Activated CD4-positive, alpha-beta memory T cell treated with anti-CD3 and anti-CD28 coated beads, Interleukin-2, amount 10 ng/mL, durations not matched to agents 7 days and 5 days (primary cell): Measurements from ENCODE around the gene SYCP2. TPM values are rescaled to one million over a fixed set of nuclear protein-coding genes. Genes with fewer than 3 reads are reported as not detected.
"Not testable (repeated sequence)": the region's sequence is repeated elsewhere in the genome, so short reads cannot be mapped to it uniquely, and the experiment has no call there.

ENCODE experiments used
- CTCF ChIA-PET: fragments of 350-600 bp; sonication (Branson Sonifier 250); formaldehyde crosslinking; loops from one replicate; lab custom pipeline; 2021; ENCODE audit warnings: antibody characterized with exemption, inconsistent platforms; lab: Charles Lee
- POLR2A ChIA-PET: fragments of 350-600 bp; sonication (Branson Sonifier 250); formaldehyde crosslinking; loops from one replicate; lab custom pipeline; 2021; ENCODE audit warnings: antibody characterized with exemption; lab: Charles Lee
- DNase-seq: peaks from one replicate; pipeline ENCODE4 v3.0.0-alpha.2; 2020
- H3K27ac Mint-ChIP-seq: one replicate; pipeline ENCODE4 v1.8.0; 2021; ENCODE audit warnings: mild to moderate bottlenecking, mixed read lengths
- H3K27me3 Mint-ChIP-seq: one replicate; pipeline ENCODE4 v1.8.0; 2021; ENCODE audit warnings: mixed read lengths
- H3K36me3 Mint-ChIP-seq: one replicate; pipeline ENCODE4 v1.8.0; 2021; ENCODE audit warnings: low read depth, mixed read lengths
- H3K4me1 Mint-ChIP-seq: one replicate; pipeline ENCODE4 v1.8.0; 2021; ENCODE audit warnings: mixed read lengths
- H3K4me3 Mint-ChIP-seq: one replicate; pipeline ENCODE4 v1.8.0; 2021; ENCODE audit warnings: mild to moderate bottlenecking, mixed read lengths
- H3K9me3 Mint-ChIP-seq: one replicate; pipeline ENCODE4 v1.8.0; 2021; ENCODE audit warnings: mixed read lengths
- total RNA-seq, 2 experiments: library from RNA; stranded (reverse); gene quantifications; one replicate each; pipeline ENCODE4 v1.2.3, GENCODE V29; 2021

SYCP2 gene
- total RNA-seq, result 1 to 10 TPM; 5.4 to 7.9 TPM

GRCh38 chr20:59933296-59933848 is at the start of gene SYCP2:
TSS of gene SYCP2 (minus strand) at chr20:59933637. CDS start at chr20:59922413, 11,224 bp downstream.
- H3K27ac Mint-ChIP-seq, result no peak within 1 kb of the TSS
- peak; percentile 62 for DNase-seq
- ChIA-PET CTCF (interaction anchor here (1.1 to 3.7 kb wide), 12 partner anchors 9 to 186 kb away, joined by 3 to 28 read pairs (median 5); no protein-coding TSS in a partner anchor), POLR2A (interaction anchor here (1.0 to 2.7 kb wide), 3 partner anchors 13 to 123 kb away, joined by 3 to 11 read pairs (median 7); no protein-coding TSS in a partner anchor)
- H3K4me3 Mint-ChIP-seq, result peak within 1 kb of the TSS; percentile 70
- H3K27me3 Mint-ChIP-seq, result peaks cover 2% of the 10 kb centered on the region
- no peaks in the 10 kb centered on the region for H3K9me3 Mint-ChIP-seq
- H3K36me3 Mint-ChIP-seq, result peaks cover 5% of the 10 kb centered on the region
- H3K4me1 Mint-ChIP-seq, result peaks cover 22% of the 10 kb centered on the region

- no peak for DNase-seq
- Mint-ChIP-seq H3K27ac (no peak overlapping the region), H3K9me3 (no peaks in the 10 kb centered on the region), H3K27me3 (no peaks in the 10 kb centered on the region), H3K4me1 (no peaks in the 10 kb centered on the region), H3K4me3 (no peak overlapping the region), H3K36me3 (no peaks in the 10 kb centered on the region)
- CTCF ChIA-PET, result no interaction called here
- POLR2A ChIA-PET, result no interaction called here
These were observed 49.6 kb upstream of the SYCP2 start for GRCh38 chr20:59983076-59983475.

GRCh38 chr20:59977086-59977485 is 43.6 kb upstream of the SYCP2 start:
- H3K4me3 Mint-ChIP-seq, result no peak overlapping the region
- ChIA-PET POLR2A (no interaction called here), CTCF (no interaction called here)
- H3K27ac Mint-ChIP-seq, result no peak overlapping the region
- H3K36me3 Mint-ChIP-seq, result no peaks in the 10 kb centered on the region
- no peaks in the 10 kb centered on the region for H3K4me1 Mint-ChIP-seq
- no peak for DNase-seq
- H3K9me3 Mint-ChIP-seq, result no peaks in the 10 kb centered on the region
- H3K27me3 Mint-ChIP-seq, result no peaks in the 10 kb centered on the region

- CTCF ChIA-PET, result no interaction called here
- H3K27ac Mint-ChIP-seq, result no peak overlapping the region
These were observed 42.8 kb upstream of the SYCP2 start for GRCh38 chr20:59976156-59976782.

GRCh38 chr20:59972037-59972801 is 38.8 kb upstream of the SYCP2 start:
- ChIA-PET CTCF (interaction anchor here (1.2 kb wide), 1 partner anchor 38 kb away, joined by 3 read pairs; no protein-coding TSS in a partner anchor), POLR2A (no interaction called here)
- Mint-ChIP-seq H3K27ac (no peak overlapping the region), H3K27me3 (no peaks in the 10 kb centered on the region), H3K4me1 (no peaks in the 10 kb centered on the region), H3K4me3 (no peak overlapping the region), H3K36me3 (no peaks in the 10 kb centered on the region), H3K9me3 (no peaks in the 10 kb centered on the region)
- DNase-seq, result no peak

More at GRCh38 chr20:59976156-59976782, 42.8 kb upstream of the SYCP2 start:
- DNase-seq, result no peak
- Mint-ChIP-seq H3K36me3 (no peaks in the 10 kb centered on the region), H3K4me1 (no peaks in the 10 kb centered on the region), H3K27me3 (no peaks in the 10 kb centered on the region), H3K4me3 (no peak overlapping the region), H3K9me3 (no peaks in the 10 kb centered on the region)
- POLR2A ChIA-PET, result no interaction called here

GRCh38 chr20:59971428-59971827 is 38.0 kb upstream of the SYCP2 start:
- ChIA-PET CTCF (interaction anchor here (1.2 kb wide), 1 partner anchor 37 kb away, joined by 3 read pairs; no protein-coding TSS in a partner anchor), POLR2A (no interaction called here)
- Mint-ChIP-seq H3K36me3 (no peaks in the 10 kb centered on the region), H3K4me1 (no peaks in the 10 kb centered on the region), H3K4me3 (no peak overlapping the region), H3K27me3 (no peaks in the 10 kb centered on the region), H3K27ac (no peak overlapping the region), H3K9me3 (no peaks in the 10 kb centered on the region)
- no peak for DNase-seq

- no peak overlapping the region for H3K27ac Mint-ChIP-seq
- CTCF ChIA-PET, result interaction anchor here (0.6 kb wide), 1 partner anchor 239 kb away, joined by 5 read pairs; no protein-coding TSS in a partner anchor
These were observed 33.0 kb upstream of the SYCP2 start for GRCh38 chr20:59966428-59966827.

GRCh38 chr20:59962155-59962554 is 28.7 kb upstream of the SYCP2 start:
- Mint-ChIP-seq H3K4me3 (no peak overlapping the region), H3K4me1 (no peaks in the 10 kb centered on the region), H3K36me3 (no peaks in the 10 kb centered on the region), H3K27me3 (no peaks in the 10 kb centered on the region), H3K27ac (no peak overlapping the region), H3K9me3 (no peaks in the 10 kb centered on the region)
- no peak for DNase-seq
- CTCF ChIA-PET, result no interaction called here
- POLR2A ChIA-PET, result no interaction called here

More at GRCh38 chr20:59966428-59966827, 33.0 kb upstream of the SYCP2 start:
- Mint-ChIP-seq H3K27me3 (no peaks in the 10 kb centered on the region), H3K36me3 (no peaks in the 10 kb centered on the region), H3K4me3 (no peak overlapping the region), H3K4me1 (no peaks in the 10 kb centered on the region), H3K9me3 (no peaks in the 10 kb centered on the region)
- POLR2A ChIA-PET, result no interaction called here
- DNase-seq, result no peak

- H3K9me3 Mint-ChIP-seq, result no peaks in the 10 kb centered on the region
- no peak overlapping the region for H3K4me3 Mint-ChIP-seq
- ChIA-PET POLR2A (interaction anchor here (0.7 to 1.1 kb wide), 2 partner anchors 95 to 242 kb away, joined by 3 read pairs; no protein-coding TSS in a partner anchor), CTCF (no interaction called here)
- H3K27me3 Mint-ChIP-seq, result no peaks in the 10 kb centered on the region
- DNase-seq, result no peak
- H3K27ac Mint-ChIP-seq, result no peak overlapping the region
- no peaks in the 10 kb centered on the region for H3K4me1 Mint-ChIP-seq
- no peaks in the 10 kb centered on the region for H3K36me3 Mint-ChIP-seq
These were observed 28.0 kb upstream of the SYCP2 start for GRCh38 chr20:59961423-59961822.

- Mint-ChIP-seq H3K4me1 (no peaks in the 10 kb centered on the region), H3K36me3 (no peaks in the 10 kb centered on the region), H3K27me3 (no peaks in the 10 kb centered on the region), H3K27ac (no peak overlapping the region), H3K4me3 (no peak overlapping the region), H3K9me3 (no peaks in the 10 kb centered on the region)
- ChIA-PET CTCF (no interaction called here), POLR2A (no interaction called here)
- no peak for DNase-seq
These were observed 25.2 kb upstream of the SYCP2 start for GRCh38 chr20:59958626-59959025.

- Mint-ChIP-seq H3K4me1 (no peaks in the 10 kb centered on the region), H3K9me3 (no peaks in the 10 kb centered on the region), H3K27me3 (no peaks in the 10 kb centered on the region), H3K27ac (no peak within 1 kb of the TSS), H3K4me3 (no peak within 1 kb of the TSS), H3K36me3 (no peaks in the 10 kb centered on the region)
- ChIA-PET POLR2A (no interaction called here), CTCF (no interaction called here)
- no peak for DNase-seq
These were observed 24.7 kb upstream of the SYCP2 start, which contains the start of gene CDH26 for GRCh38 chr20:59958123-59958522. TSS of gene CDH26 (plus strand) at chr20:59958423. CDS start at chr20:59958727, 304 bp downstream.

GRCh38 chr20:59957568-59957967 is 24.1 kb upstream of the SYCP2 start:
- H3K36me3 Mint-ChIP-seq, H3K27me3 Mint-ChIP-seq, H3K4me1 Mint-ChIP-seq, CTCF ChIA-PET, H3K9me3 Mint-ChIP-seq, H3K27ac Mint-ChIP-seq, DNase-seq, H3K4me3 Mint-ChIP-seq: not testable (repeated sequence)
- POLR2A ChIA-PET, result interaction anchor here (1.1 kb wide), 1 partner anchor 17 kb away, joined by 3 read pairs; no protein-coding TSS in a partner anchor
